AG09319 (cell line): ENCODE measurements around the gene FBXL16.

Source experiments
- DNase-seq: peaks from one replicate; pipeline ENCODE4 v3.0.0-alpha.2; 2010; ENCODE audit warnings: low read depth; ENCODE audit errors: extremely low read depth
- CTCF ChIP-seq: IDR thresholded peaks from 2 replicates; pipeline ENCODE4 v1.5.1; 2011; ENCODE audit warnings: low read depth, mild to moderate bottlenecking, inconsistent platforms, low read length, moderate library complexity

Gene FBXL16

GRCh38 chr16:714558-715476 lies 9.2 kb upstream of the FBXL16 start, which contains the start of gene METRN:
METRN (plus strand) TSS chr16:715118; CDS start chr16:715290, 172 bp downstream.
- DNase-seq = peak; percentile 52
- no peak for TF ChIP-seq CTCF

GRCh38 chr16:714079-714478 lies 8.5 kb upstream of the FBXL16 start:
- no peak for DNase-seq
- TF ChIP-seq CTCF = no peak

- peak; percentile 45 for DNase-seq
- peak; percentile 32 for TF ChIP-seq CTCF
Measured at GRCh38 chr16:712740-713250, 7.2 kb upstream of the FBXL16 start.

GRCh38 chr16:711548-712320 lies 6.1 kb upstream of the FBXL16 start:
- TF ChIP-seq CTCF = peak; percentile 88
- no peak for DNase-seq

GRCh38 chr16:711084-711483 lies 5.5 kb upstream of the FBXL16 start:
- TF ChIP-seq CTCF = no peak
- DNase-seq = no peak

GRCh38 chr16:710500-711075 lies 5.0 kb upstream of the FBXL16 start:
- DNase-seq = no peak
- TF ChIP-seq CTCF = no peak
